Pericardium fibroblast (primary cell): ENCODE measurements around the gene SYNPO. TPM values are rescaled to one million over a fixed set of nuclear protein-coding genes. Genes with fewer than 3 reads are reported as not detected.

Experiments used
- total RNA-seq: library from RNA; depleted of rRNA; stranded (reverse); fragments of >200 nt; gene quantifications from 2 replicates; pipeline ENCODE4 v1.2.3, GENCODE V29; 2015

SYNPO gene, protein sequence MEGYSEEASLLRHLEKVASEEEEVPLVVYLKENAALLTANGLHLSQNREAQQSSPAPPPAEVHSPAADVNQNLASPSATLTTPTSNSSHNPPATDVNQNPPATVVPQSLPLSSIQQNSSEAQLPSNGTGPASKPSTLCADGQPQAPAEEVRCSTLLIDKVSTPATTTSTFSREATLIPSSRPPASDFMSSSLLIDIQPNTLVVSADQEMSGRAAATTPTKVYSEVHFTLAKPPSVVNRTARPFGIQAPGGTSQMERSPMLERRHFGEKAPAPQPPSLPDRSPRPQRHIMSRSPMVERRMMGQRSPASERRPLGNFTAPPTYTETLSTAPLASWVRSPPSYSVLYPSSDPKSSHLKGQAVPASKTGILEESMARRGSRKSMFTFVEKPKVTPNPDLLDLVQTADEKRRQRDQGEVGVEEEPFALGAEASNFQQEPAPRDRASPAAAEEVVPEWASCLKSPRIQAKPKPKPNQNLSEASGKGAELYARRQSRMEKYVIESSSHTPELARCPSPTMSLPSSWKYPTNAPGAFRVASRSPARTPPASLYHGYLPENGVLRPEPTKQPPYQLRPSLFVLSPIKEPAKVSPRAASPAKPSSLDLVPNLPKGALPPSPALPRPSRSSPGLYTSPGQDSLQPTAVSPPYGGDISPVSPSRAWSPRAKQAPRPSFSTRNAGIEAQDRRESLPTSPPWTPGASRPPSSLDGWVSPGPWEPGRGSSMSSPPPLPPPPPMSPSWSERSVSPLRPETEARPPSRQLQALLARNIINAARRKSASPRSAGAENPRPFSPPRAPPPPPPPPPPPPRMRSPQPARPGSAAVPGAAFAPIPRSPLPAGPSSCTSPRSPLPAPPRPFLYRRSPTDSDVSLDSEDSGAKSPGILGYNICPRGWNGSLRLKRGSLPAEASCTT
- 2.6 and 13.5 TPM in 2 replicates for total RNA-seq

DNA sequence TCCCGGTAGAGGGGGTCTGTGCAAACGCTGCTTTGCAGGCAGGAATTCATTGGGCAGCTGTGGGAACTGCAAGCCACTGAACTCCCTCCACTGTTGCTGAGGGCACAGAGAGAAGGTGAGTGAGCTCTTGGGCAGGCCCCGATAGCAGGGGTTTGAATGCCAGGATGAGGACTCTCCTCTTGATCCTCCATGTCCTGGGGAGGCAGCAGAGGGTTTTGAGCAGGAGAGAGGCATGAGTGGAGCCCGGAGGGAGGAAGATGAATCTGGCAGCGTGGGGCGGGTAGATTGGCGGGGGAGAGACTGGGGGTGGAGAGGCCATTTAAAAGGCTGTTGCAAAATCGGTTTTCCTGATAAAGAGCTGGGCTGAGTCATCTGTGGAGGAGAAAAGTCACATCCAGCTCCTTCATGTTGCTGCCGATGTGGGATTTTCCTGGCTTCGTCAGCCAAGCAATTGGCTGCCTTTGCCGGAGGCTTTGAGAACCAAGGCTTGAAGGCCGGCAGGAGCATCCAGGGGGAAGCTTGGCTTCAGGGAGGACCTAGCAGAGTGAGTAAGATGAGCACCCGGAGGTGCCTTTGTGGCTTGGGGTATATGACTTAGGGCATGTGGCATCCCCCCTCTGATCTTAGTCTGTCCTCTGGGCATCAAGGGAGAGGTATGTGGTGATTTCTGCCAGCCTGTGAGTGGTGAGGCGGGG lies at the start of gene SYNPO:
TSS of gene SYNPO (plus strand) at position 350 of the 695 bp plus-strand sequence. CDS start 7,616 bp downstream, outside the sequence.

DNA sequence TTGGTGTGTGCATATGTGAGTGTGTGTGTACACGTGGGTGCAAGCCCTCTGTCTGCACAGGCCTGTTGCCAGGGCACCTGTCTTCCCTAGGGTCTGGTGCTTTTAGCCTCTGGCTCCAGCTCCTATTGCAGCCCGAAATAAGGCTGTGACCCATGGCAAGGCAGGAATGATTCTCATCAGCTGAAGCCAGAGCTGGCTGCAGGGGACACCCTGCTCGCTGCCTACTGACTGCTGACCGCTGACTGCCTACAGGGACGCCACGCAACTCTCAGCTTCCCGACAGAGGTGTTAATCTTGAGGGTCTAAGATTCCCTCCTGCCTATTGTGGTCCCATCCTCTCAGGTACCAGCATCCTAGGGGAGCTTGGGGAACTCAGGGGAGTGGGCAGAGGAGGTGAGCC lies 20.6 kb downstream of the SYNPO start, which contains the start of gene MYOZ3:
TSS of gene MYOZ3 (plus strand) at position 166 of the 400 bp plus-strand sequence. CDS start 1,691 bp downstream, outside the sequence.

DNA sequence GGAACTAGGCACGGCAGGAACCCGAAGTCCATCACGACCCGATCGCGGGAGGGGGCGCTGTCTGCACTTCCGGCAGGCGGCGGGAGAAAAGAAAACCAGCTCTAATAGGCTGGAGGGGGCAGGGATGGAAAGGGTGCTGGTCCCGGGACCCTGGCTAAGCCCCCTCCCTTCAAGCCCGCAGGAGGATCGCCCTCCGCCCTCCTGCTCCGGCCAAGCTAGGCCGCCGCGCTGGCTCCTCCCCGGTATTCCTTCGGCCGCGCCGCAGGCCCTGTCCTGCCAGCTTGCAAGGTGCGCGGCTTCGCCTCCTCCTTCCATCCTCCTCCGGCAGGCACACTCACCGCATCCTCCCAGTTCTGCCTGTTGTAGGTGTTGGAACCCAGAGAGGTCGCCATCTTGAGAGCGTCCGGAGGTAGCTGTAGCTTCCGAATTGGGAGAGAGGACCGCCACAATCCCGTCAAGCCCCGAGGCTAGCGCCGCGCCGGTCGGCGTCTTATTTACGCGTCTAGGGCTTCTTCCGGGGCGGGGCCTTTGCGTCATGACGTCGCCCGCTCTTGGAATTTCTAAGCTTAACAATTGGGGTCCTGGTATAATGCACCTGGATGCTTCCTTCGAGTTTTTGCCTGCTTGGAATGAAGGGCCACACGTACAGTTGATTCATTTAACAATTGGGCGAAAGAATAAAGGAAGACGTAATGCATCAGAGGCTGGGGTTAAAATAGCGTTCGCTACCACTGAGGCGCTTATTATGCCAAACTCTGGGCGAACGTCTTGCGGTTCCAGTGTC lies 60.3 kb downstream of the SYNPO start, which contains the start of gene RBM22:
TSS of gene RBM22 (minus strand) at position 469 of the 784 bp plus-strand sequence. CDS start at position 392, 77 bp downstream.

Other genes starting within 250 kb of the SYNPO start
- gene CD74, start 227.8 kb upstream of the SYNPO start, total RNA-seq, result 0.47 and 3.2 TPM in 2 replicates
- gene RPS14, start 190.9 kb upstream of the SYNPO start, total RNA-seq, result 3,625 and 4,446 TPM in 2 replicates
- gene NDST1, start 132.5 kb upstream of the SYNPO start, total RNA-seq, result 86.9 and 110 TPM in 2 replicates
- 0.12 and 0.34 TPM in 2 replicates for gene MYOZ3, start 20.6 kb downstream of the SYNPO start, total RNA-seq
- 28.6 and 29.6 TPM in 2 replicates for gene RBM22, start 60.4 kb downstream of the SYNPO start, total RNA-seq
- 35.8 and 36.0 TPM in 2 replicates for gene DCTN4, start 118.4 kb downstream of the SYNPO start, total RNA-seq
- 27.2 and 43.3 TPM in 2 replicates for gene SMIM3, start 138.1 kb downstream of the SYNPO start, total RNA-seq
- gene IRGM, start 205.9 kb downstream of the SYNPO start, total RNA-seq, result not detected in 2 replicates